Endothelial cell (in vitro differentiated cells): ENCODE data around the gene ACOXL. TPM values are rescaled to one million over a fixed set of nuclear protein-coding genes. Genes with fewer than 3 reads are reported as not detected.

ENCODE experiments used
- DNase-seq: peaks from one replicate; pipeline ENCODE4 v3.0.0; 2021; ENCODE audit warnings: low spot score
- H3K27ac Mint-ChIP-seq: one replicate; pipeline ENCODE4 v1.8.0; 2021; ENCODE audit warnings: mixed read lengths, inconsistent platforms; ENCODE audit not compliant: unreplicated experiment
- H3K27me3 Mint-ChIP-seq: one replicate; pipeline ENCODE4 v1.8.0; 2021; ENCODE audit warnings: mild to moderate bottlenecking, moderate library complexity, mixed read lengths, inconsistent platforms; ENCODE audit not compliant: unreplicated experiment
- H3K36me3 Mint-ChIP-seq: one replicate; pipeline ENCODE4 v1.8.0; 2021; ENCODE audit warnings: mild to moderate bottlenecking, low read depth, mixed read lengths, inconsistent platforms; ENCODE audit not compliant: unreplicated experiment
- H3K4me1 Mint-ChIP-seq: one replicate; pipeline ENCODE4 v1.8.0; 2021; ENCODE audit warnings: mild to moderate bottlenecking, mixed read lengths, inconsistent platforms; ENCODE audit not compliant: unreplicated experiment
- H3K4me3 Mint-ChIP-seq: one replicate; pipeline ENCODE4 v1.8.0; 2021; ENCODE audit warnings: mild to moderate bottlenecking, mixed read lengths, inconsistent platforms; ENCODE audit not compliant: unreplicated experiment
- H3K9me3 Mint-ChIP-seq: one replicate; pipeline ENCODE4 v1.8.0; 2021; ENCODE audit warnings: mixed read lengths, inconsistent platforms; ENCODE audit not compliant: unreplicated experiment
- CTCF ChIP-seq: fragments of 200-600 bp; sonication (generic); IDR thresholded peaks from one replicate; pipeline ENCODE4 v1.5.0; 2021; ENCODE audit warnings: antibody characterized with exemption; ENCODE audit not compliant: unreplicated experiment
- total RNA-seq: library from RNA; stranded (reverse); fragmentation: NEBNext Ultra II Directional; extraction: Animal tissue kit (Norgen Biotek cat#: 25700); gene quantifications from one replicate; pipeline ENCODE4 v1.2.1, GENCODE V29; 2021; ENCODE audit not compliant: unreplicated experiment

The ACOXL gene
- total RNA-seq, 1 donor from 2014 or later: 0.44 TPM

DNA sequence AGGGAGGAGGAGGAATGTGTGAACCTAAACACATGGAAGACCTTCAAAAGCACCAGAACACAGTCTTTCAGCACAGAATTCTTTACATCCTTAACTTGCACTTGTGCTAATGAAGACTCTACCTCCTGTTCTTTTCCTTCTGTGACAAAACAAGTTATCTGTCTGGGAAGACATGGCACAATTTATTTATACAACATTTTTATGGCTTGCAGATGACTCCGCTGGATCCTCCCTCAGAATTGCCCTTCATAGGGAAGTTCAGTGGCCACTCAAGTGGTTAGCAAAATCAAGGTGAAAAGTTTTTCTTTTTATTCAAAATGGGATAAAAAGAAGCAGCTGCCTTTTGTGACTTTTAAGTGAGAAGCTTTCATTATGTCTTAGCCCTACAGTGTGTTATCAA is 409.7 kb downstream of the ACOXL start:
- no peak for DNase-seq
- H3K27me3 Mint-ChIP-seq: no peaks in the 10 kb centered on the region
- H3K9me3 Mint-ChIP-seq: no peaks in the 10 kb centered on the region
- no peak for TF ChIP-seq CTCF
- H3K36me3 Mint-ChIP-seq: peaks cover 17% of the 10 kb centered on the region
- H3K27ac Mint-ChIP-seq: no peak overlapping the region
- H3K4me3 Mint-ChIP-seq: no peak overlapping the region
- peaks cover 2% of the 10 kb centered on the region for H3K4me1 Mint-ChIP-seq

DNA sequence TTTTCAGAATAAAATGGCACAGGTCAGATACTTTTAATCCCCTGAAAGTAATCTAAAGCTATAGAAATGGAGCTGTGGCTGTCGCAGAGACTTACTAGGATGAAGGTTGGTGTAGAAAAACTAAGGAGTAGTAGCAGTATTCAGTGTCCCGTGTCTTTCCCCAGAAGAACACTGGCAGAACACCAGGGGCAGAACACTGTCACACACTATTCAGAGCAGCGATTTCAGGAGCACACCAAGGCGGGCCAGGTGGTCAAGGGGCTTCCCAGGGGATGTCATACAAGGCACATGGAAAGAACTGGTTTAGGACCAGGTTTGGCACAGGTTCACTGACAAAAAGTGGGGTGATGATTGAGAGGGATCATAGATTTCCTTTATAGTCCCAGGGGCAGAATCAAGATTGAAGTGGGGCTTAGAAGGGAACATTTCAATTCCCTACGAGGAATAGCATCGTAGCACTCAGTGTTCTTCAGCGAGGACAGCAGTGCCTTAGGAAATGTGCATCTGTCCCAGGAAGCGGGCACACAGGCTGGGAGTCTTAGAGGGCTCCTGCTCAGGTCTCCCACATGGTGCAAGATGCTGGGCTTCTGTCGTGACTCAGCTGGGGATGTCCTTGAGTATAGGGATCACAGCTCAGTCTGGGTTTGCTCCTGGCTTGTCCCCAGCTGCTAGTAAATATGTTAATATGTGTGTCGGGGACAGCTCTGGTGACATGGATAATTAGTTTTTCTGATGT is 410.9 kb downstream of the ACOXL start:
- peaks cover 7% of the 10 kb centered on the region for H3K4me1 Mint-ChIP-seq
- no peak overlapping the region for H3K27ac Mint-ChIP-seq
- TF ChIP-seq CTCF: no peak
- H3K36me3 Mint-ChIP-seq: peaks cover 14% of the 10 kb centered on the region
- H3K4me3 Mint-ChIP-seq: no peak overlapping the region
- peaks cover 1% of the 10 kb centered on the region for H3K27me3 Mint-ChIP-seq
- no peak for DNase-seq
- H3K9me3 Mint-ChIP-seq: no peaks in the 10 kb centered on the region

DNA sequence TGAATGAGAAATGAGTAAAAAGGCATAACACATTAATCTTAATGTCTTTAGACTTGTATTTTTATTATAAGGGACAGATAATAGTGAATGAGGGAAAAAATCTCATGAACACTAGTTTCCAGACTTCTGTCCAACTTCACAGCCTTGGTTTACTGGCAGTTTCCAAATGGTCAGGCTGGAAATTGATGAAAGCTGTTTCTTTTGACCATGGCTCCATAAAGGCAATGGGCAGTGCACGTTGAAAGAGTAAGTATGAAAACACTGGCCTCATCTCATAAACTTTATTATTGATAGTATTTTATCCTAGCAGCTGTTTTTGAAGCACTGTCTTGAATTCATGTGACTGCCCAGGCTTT is 411.4 kb downstream of the ACOXL start:
- peaks cover 12% of the 10 kb centered on the region for H3K36me3 Mint-ChIP-seq
- H3K4me1 Mint-ChIP-seq: peaks cover 12% of the 10 kb centered on the region

GRCh38 chr2:111145103-111145760 is 412.9 kb downstream of the ACOXL start:
- peaks cover 17% of the 10 kb centered on the region for H3K4me1 Mint-ChIP-seq
- no peaks in the 10 kb centered on the region for H3K9me3 Mint-ChIP-seq
- no peak overlapping the region for H3K27ac Mint-ChIP-seq
- no peak for TF ChIP-seq CTCF
- peaks cover 1% of the 10 kb centered on the region for H3K27me3 Mint-ChIP-seq
- no peak for DNase-seq
- peaks cover 8% of the 10 kb centered on the region for H3K36me3 Mint-ChIP-seq
- no peak overlapping the region for H3K4me3 Mint-ChIP-seq

More for the DNA sequence above, 411.4 kb downstream of the ACOXL start:
- no peak for DNase-seq
- H3K4me3 Mint-ChIP-seq: no peak overlapping the region
- H3K27me3 Mint-ChIP-seq: peaks cover 1% of the 10 kb centered on the region
- no peak for TF ChIP-seq CTCF
- no peak overlapping the region for H3K27ac Mint-ChIP-seq
- no peaks in the 10 kb centered on the region for H3K9me3 Mint-ChIP-seq

- Mint-ChIP-seq H3K9me3 (no peaks in the 10 kb centered on the region), H3K36me3 (peaks cover under 1% of the 10 kb centered on the region), H3K27me3 (peaks cover 1% of the 10 kb centered on the region), H3K4me1 (peaks cover 17% of the 10 kb centered on the region), H3K27ac (no peak overlapping the region), H3K4me3 (no peak overlapping the region)
- no peak for TF ChIP-seq CTCF
- DNase-seq: no peak
These were observed 413.6 kb downstream of the ACOXL start for GRCh38 chr2:111145951-111146350.
